K562 (cell line): Measurements from ENCODE around the gene GABARAPL2. TPM values are rescaled to one million over a fixed set of nuclear protein-coding genes. Genes with fewer than 3 reads are reported as not detected.
A peak's percentile ranks its signal among the peaks of the same experiment; 100 is the strongest.

Experiments used
- AFF1 ChIP-seq, 2 experiments: fragments of 450-650 bp; IDR thresholded peaks; 2 replicates each; pipeline ENCODE4 v1.6.1; 2018; ENCODE audit warnings: mild to moderate bottlenecking in 2 of 2, low read depth in 1 of 2; ENCODE audit not compliant: partially characterized antibody in 2 of 2
- ELF1 ChIP-seq: fragments of 200-800 bp; sonication (Bioruptor generic); IDR thresholded peaks from 2 replicates; pipeline ENCODE4 v1.6.1; 2016; ENCODE audit warnings: missing genetic modification characterization, missing compliant biosample characterization
- ELF2 ChIP-seq: fragments of 250-450 bp; sonication (Bioruptor Pico); IDR thresholded peaks from 2 replicates; pipeline ENCODE4 v1.5.0; 2021; ENCODE audit warnings: mild to moderate bottlenecking
- FOXA3 ChIP-seq, 2 experiments: fragments of 450-650 bp in 1 of 2; sonication (generic) in 1 of 2; formaldehyde crosslinking; IDR thresholded peaks in 1 of 2; conservative IDR thresholded peaks in 1 of 2; 2 replicates each; pipeline versions ENCODE4 v1.4.0 to v1.8.0; 2020 to 2022; ENCODE audit warnings: mild to moderate bottlenecking in 2 of 2, missing genetic modification reagents in 1 of 2
- MYC ChIP-seq, 2 experiments: fragments of 250-450 bp in 1 of 2; sonication (Bioruptor Pico) in 1 of 2; IDR thresholded peaks; 2 replicates each; pipeline versions ENCODE4 v1.5.1 to v1.6.1; 2012 to 2021; ENCODE audit warnings: low read depth in 2 of 2, borderline replicate concordance in 1 of 2, improper control_type of control experiment in 1 of 2, low read length in 1 of 2, mild to moderate bottlenecking in 1 of 2, moderate library complexity in 1 of 2
- MYNN ChIP-seq, 2 experiments: sonication (generic); formaldehyde crosslinking in 1 of 2; IDR thresholded peaks; 2 replicates each; pipeline versions ENCODE4 v1.5.0 to v1.6.1; 2016 to 2020; ENCODE audit warnings: antibody characterized with exemption in 1 of 2, missing genetic modification reagents in 1 of 2
- NR4A1 ChIP-seq, 2 experiments: fragments of 250-450 bp in 1 of 2; fragments of 450-650 bp in 1 of 2; sonication (Bioruptor Pico) in 1 of 2; IDR thresholded peaks; 2 replicates each; pipeline versions ENCODE4 v1.4.0 to v1.6.1; 2016 to 2020; ENCODE audit warnings: mild to moderate bottlenecking in 2 of 2, missing compliant biosample characterization in 1 of 2, missing genetic modification characterization in 1 of 2, moderate library complexity in 1 of 2
- PPARD ChIP-seq: fragments of 250-450 bp; sonication (Bioruptor Pico); IDR thresholded peaks from 2 replicates; pipeline ENCODE4 v1.8.0; 2022; ENCODE audit warnings: inconsistent platforms, mild to moderate bottlenecking, moderate library complexity
- RCOR1 ChIP-seq, 2 experiments: IDR thresholded peaks; 2 replicates each; pipeline ENCODE4 v1.6.1; 2012; ENCODE audit warnings: low read depth in 2 of 2, low read length in 2 of 2, borderline replicate concordance in 1 of 2, improper control_type of control experiment in 1 of 2
- TAF1 ChIP-seq: IDR thresholded peaks from 2 replicates; pipeline ENCODE4 v1.6.1; 2011; ENCODE audit warnings: mild to moderate bottlenecking, low read length, moderate library complexity; ENCODE audit not compliant: insufficient read depth, control insufficient read depth, severe bottlenecking; ENCODE audit errors: extremely low read depth
- TRIM25 ChIP-seq: fragments of 450-650 bp; IDR thresholded peaks from 2 replicates; pipeline ENCODE4 v1.7.0; 2016; ENCODE audit warnings: borderline replicate concordance
- XRCC4 ChIP-seq: IDR thresholded peaks from one replicate; pipeline ENCODE4 v1.6.1; 2011; ENCODE audit not compliant: insufficient read depth, insufficient read length; ENCODE audit errors: extremely low read depth
- ZNF239 ChIP-seq: fragments of 250-450 bp; sonication (Bioruptor Pico); IDR thresholded peaks from 2 replicates; pipeline ENCODE4 v1.4.0; 2020; ENCODE audit warnings: mild to moderate bottlenecking
- polyA plus RNA-seq, 8 experiments: library from polyadenylated mRNA; depleted of rRNA in 4 of 8; stranded (reverse) in 5 of 8; unstranded in 3 of 8; fragments of >200 nt; fragmentation: Nextera tagmentation in 2 of 8; fragmentation: Illumina TruSeq in 1 of 8; extraction: Ambion mirVana in 2 of 8; extraction: Trizol in 1 of 8; gene quantifications; 2 replicates each; pipeline versions ENCODE4 v1.2.1 to v1.2.3, GENCODE V29; 2011 to 2014; ENCODE audit warnings: inconsistent platforms in 1 of 8, missing spikeins in 1 of 8
- total RNA-seq, 7 experiments: library from RNA; depleted of rRNA in 6 of 7; stranded (reverse); fragments of >200 nt in 6 of 7; fragmentation: Illumina TruSeq in 2 of 7; extraction: Trizol in 2 of 7; gene quantifications; 2 replicates each; pipeline versions ENCODE4 v1.2.1 to v1.2.3, GENCODE V29; 2011 to 2021; ENCODE audit warnings: low replicate concordance in 1 of 7
- TF ChIP-seq, protein P1 (sequence below): sonication (generic); formaldehyde crosslinking; IDR thresholded peaks from 2 replicates; pipeline ENCODE4 v1.8.1; 2023; ENCODE audit warnings: mild to moderate bottlenecking, missing genetic modification reagents
- TF ChIP-seq, protein P2 (sequence below): fragments of 450-650 bp; IDR thresholded peaks from 2 replicates; pipeline ENCODE4 v1.6.1; 2016; ENCODE audit warnings: mild to moderate bottlenecking

Gene GABARAPL2
- total and polyA plus RNA-seq, 9 of the 15 experiments (the other 6 are each of a cell fraction or from before 2014, with no cell fraction given): 42.1 to 288 (median 91.8) TPM

DNA sequence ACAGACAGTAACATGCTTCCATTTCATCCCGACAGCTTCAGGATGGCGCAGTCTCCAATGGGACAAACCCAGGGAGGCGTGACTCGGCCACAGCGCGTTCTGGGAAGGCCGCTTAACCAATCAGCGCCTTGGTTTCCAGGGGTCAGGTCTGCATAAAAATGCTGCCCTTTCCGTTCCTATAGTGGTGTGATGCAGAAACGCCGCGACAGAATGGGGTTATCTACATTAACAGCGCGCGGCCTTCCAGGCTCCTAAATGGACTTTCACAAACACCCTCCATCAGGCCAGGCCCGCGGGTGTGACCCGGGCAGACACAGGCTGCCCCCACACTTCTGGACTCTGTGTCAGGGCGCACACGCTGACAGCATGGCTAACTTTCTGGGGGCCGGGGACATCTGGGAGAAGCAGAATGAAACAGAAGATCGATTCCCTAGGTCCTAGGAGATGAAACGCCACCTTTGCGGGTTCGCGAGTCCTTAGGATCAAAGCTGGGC lies 10.9 kb upstream of the GABARAPL2 start (continued):
- no peak for TF ChIP-seq NR4A1 (CRISPR knock-in tag; IDR thresholded peaks at IDR 0.05)
- TF ChIP-seq NR4A1 (tag; IDR thresholded peaks at IDR 0.05): no peak
- no peak for TF ChIP-seq FOXA3 (CRISPR knock-in tag; conservative IDR thresholded peaks at IDR 0.05 in 1 of 2, IDR thresholded peaks at IDR 0.05 in 1 of 2)
- TF ChIP-seq AFF1 (IDR thresholded peaks at IDR 0.05; ENCODE audit: low read depth in 1 of 2, partially characterized antibody in 2 of 2): no peak
- TF ChIP-seq MYC (IDR thresholded peaks at IDR 0.05; ENCODE audit: low read depth, low read length): peak; percentile 71; the same call in 1 of the 2 replicates
- TF ChIP-seq MYC (CRISPR knock-in tag; IDR thresholded peaks at IDR 0.05; ENCODE audit: borderline replicate concordance, low read depth): 0 out of 2 replicates have a peak, but pooled peaks have one; percentile 41
- peak in 1 of 2 experiments; percentile 38; a peak in 1 of 4 replicates for TF ChIP-seq RCOR1 (IDR thresholded peaks at IDR 0.05; ENCODE audit: borderline replicate concordance in 1 of 2, low read depth in 2 of 2, low read length in 2 of 2)
- TF ChIP-seq XRCC4: no peak
- 0 out of 2 replicates have a peak, but pooled peaks have one; percentile 46 for TF ChIP-seq ELF1
- no peak for TF ChIP-seq ELF2 (CRISPR knock-in tag)
- no peak for TF ChIP-seq PPARD (CRISPR knock-in tag)
- TF ChIP-seq TRIM25: no peak
- TF ChIP-seq, protein P1, sequence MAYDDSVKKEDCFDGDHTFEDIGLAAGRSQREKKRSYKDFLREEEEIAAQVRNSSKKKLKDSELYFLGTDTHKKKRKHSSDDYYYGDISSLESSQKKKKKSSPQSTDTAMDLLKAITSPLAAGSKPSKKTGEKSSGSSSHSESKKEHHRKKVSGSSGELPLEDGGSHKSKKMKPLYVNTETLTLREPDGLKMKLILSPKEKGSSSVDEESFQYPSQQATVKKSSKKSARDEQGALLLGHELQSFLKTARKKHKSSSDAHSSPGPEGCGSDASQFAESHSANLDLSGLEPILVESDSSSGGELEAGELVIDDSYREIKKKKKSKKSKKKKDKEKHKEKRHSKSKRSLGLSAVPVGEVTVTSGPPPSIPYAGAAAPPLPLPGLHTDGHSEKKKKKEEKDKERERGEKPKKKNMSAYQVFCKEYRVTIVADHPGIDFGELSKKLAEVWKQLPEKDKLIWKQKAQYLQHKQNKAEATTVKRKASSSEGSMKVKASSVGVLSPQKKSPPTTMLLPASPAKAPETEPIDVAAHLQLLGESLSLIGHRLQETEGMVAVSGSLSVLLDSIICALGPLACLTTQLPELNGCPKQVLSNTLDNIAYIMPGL (CRISPR knock-in tag): no peak
- no peak for TF ChIP-seq MYNN (IDR thresholded peaks at IDR 0.05)
- no peak for TF ChIP-seq MYNN (CRISPR knock-in tag; IDR thresholded peaks at IDR 0.05)
- TF ChIP-seq TAF1: peak; percentile 60
- no peak for TF ChIP-seq ZNF239 (CRISPR knock-in tag)
- TF ChIP-seq, protein P2, sequence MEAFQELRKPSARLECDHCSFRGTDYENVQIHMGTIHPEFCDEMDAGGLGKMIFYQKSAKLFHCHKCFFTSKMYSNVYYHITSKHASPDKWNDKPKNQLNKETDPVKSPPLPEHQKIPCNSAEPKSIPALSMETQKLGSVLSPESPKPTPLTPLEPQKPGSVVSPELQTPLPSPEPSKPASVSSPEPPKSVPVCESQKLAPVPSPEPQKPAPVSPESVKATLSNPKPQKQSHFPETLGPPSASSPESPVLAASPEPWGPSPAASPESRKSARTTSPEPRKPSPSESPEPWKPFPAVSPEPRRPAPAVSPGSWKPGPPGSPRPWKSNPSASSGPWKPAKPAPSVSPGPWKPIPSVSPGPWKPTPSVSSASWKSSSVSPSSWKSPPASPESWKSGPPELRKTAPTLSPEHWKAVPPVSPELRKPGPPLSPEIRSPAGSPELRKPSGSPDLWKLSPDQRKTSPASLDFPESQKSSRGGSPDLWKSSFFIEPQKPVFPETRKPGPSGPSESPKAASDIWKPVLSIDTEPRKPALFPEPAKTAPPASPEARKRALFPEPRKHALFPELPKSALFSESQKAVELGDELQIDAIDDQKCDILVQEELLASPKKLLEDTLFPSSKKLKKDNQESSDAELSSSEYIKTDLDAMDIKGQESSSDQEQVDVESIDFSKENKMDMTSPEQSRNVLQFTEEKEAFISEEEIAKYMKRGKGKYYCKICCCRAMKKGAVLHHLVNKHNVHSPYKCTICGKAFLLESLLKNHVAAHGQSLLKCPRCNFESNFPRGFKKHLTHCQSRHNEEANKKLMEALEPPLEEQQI: no peak
